Measurements from ENCODE around the gene NTN4.

GRCh38 chr12:95651681-95652080, 138.9 kb downstream of the NTN4 start:
- TF ChIP-seq, protein P1, sequence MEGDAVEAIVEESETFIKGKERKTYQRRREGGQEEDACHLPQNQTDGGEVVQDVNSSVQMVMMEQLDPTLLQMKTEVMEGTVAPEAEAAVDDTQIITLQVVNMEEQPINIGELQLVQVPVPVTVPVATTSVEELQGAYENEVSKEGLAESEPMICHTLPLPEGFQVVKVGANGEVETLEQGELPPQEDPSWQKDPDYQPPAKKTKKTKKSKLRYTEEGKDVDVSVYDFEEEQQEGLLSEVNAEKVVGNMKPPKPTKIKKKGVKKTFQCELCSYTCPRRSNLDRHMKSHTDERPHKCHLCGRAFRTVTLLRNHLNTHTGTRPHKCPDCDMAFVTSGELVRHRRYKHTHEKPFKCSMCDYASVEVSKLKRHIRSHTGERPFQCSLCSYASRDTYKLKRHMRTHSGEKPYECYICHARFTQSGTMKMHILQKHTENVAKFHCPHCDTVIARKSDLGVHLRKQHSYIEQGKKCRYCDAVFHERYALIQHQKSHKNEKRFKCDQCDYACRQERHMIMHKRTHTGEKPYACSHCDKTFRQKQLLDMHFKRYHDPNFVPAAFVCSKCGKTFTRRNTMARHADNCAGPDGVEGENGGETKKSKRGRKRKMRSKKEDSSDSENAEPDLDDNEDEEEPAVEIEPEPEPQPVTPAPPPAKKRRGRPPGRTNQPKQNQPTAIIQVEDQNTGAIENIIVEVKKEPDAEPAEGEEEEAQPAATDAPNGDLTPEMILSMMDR (optimal IDR thresholded peaks at IDR 0.05 in 1 of 3, IDR thresholded peaks at IDR 0.05 in 1 of 3, conservative IDR thresholded peaks at IDR 0.05 in 1 of 3; ENCODE audit: extremely low read depth in 1 of 3, insufficient read depth in 2 of 3, low read length in 3 of 3) = no peak
- no peak for TF ChIP-seq EZH2 (IDR thresholded peaks at IDR 0.05; ENCODE audit: low read length)
